ENCODE results near the gene SLC25A41. TPM values are rescaled to one million over a fixed set of nuclear protein-coding genes. Genes with fewer than 3 reads are reported as not detected.

SLC25A41 gene
- total and polyA plus RNA-seq, 9 of the 15 experiments (the other 6 are each of a cell fraction or from before 2014, with no cell fraction given) = 0.08 to 4.2 (median 1.6) TPM

DNA sequence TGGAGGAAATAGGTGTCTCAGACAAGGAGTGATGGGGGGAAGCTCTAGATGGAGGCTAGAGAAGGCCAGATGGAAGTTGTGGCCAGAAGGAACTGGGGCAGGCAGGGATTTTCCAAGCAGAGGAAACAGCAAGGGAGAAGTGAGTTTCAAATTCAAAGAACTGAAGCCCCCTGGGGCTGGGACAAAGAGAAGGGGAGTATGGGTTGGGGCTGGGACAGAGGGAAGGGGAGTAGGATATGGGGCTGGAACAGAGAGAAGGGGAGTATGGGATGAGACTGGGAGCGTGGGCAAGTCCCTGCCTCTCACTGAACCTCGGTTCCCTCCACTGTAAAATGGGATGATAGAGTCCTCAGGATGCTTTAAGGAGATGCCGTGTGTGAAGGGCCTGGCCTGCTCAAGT lies 38.7 kb downstream of the SLC25A41 start:
- no peak overlapping the region for H3K4me2 ChIP-seq (ENCODE audit: insufficient read depth, low read length)
- H3K36me3 ChIP-seq (ENCODE audit: control insufficient read depth, insufficient read depth, low read length) = peaks cover 18% of the 10 kb centered on the region; the same call in 2 of the 3 replicates
- H3K9ac ChIP-seq (ENCODE audit: insufficient read depth in 1 of 2, low read depth in 2 of 2, low read length in 2 of 2) = no peak overlapping the region
- ATAC-seq = no peak
- CTCF ChIA-PET (ENCODE audit: low intra/inter-chr PET ratio) = no interaction called here
- no TSS peak for BruUV-seq (replicated peaks)
- TF ChIP-seq KAT2B (IDR thresholded peaks at IDR 0.05; ENCODE audit: low read depth, low read length) (no peak), KLF16 (IDR thresholded peaks at IDR 0.05) (no peak), RBM34 (IDR thresholded peaks at IDR 0.05; ENCODE audit: borderline replicate concordance, insufficient read depth, low read length) (no peak), HDAC8 (tag; IDR thresholded peaks at IDR 0.05) (no peak), ZC3H11A (IDR thresholded peaks at IDR 0.05; ENCODE audit: low read depth, low read length) (no peak), CCNT2 (IDR thresholded peaks at IDR 0.05; ENCODE audit: borderline replicate concordance, extremely low read depth, insufficient read length, low read depth, low read length) (no peak), ZKSCAN1 (IDR thresholded peaks at IDR 0.05; ENCODE audit: low read depth, low read length) (no peak), STAT5A (IDR thresholded peaks at IDR 0.05; ENCODE audit: borderline replicate concordance, low read length) (no peak), MTA3 (IDR thresholded peaks at IDR 0.05; ENCODE audit: borderline replicate concordance) (no peak), ZNF121 (CRISPR knock-in tag; conservative IDR thresholded peaks at IDR 0.05) (no peak), ZNF717 (CRISPR knock-in tag; IDR thresholded peaks at IDR 0.05) (no peak), SREBF1 (IDR thresholded peaks at IDR 0.05; ENCODE audit: borderline replicate concordance, low read depth, low read length) (no peak)
- TF ChIP-seq, protein P1, sequence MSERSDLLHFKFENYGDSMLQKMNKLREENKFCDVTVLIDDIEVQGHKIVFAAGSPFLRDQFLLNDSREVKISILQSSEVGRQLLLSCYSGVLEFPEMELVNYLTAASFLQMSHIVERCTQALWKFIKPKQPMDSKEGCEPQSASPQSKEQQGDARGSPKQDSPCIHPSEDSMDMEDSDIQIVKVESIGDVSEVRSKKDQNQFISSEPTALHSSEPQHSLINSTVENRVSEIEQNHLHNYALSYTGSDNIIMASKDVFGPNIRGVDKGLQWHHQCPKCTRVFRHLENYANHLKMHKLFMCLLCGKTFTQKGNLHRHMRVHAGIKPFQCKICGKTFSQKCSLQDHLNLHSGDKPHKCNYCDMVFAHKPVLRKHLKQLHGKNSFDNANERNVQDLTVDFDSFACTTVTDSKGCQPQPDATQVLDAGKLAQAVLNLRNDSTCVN (CRISPR knock-in tag; IDR thresholded peaks at IDR 0.05) = no peak
- TF ChIP-seq, protein P2, sequence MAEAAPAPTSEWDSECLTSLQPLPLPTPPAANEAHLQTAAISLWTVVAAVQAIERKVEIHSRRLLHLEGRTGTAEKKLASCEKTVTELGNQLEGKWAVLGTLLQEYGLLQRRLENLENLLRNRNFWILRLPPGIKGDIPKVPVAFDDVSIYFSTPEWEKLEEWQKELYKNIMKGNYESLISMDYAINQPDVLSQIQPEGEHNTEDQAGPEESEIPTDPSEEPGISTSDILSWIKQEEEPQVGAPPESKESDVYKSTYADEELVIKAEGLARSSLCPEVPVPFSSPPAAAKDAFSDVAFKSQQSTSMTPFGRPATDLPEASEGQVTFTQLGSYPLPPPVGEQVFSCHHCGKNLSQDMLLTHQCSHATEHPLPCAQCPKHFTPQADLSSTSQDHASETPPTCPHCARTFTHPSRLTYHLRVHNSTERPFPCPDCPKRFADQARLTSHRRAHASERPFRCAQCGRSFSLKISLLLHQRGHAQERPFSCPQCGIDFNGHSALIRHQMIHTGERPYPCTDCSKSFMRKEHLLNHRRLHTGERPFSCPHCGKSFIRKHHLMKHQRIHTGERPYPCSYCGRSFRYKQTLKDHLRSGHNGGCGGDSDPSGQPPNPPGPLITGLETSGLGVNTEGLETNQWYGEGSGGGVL (CRISPR knock-in tag; IDR thresholded peaks at IDR 0.05) = no peak
- intact Hi-C loops (cut with micrococcal nuclease) = no loop called here
- in situ Hi-C loops (cut with MboI) = no loop called here
- WGBS (ENCODE audit: insufficient coverage, low coverage, missing lambda C conversion rate) = 79% methylated on average over 3 of the region's 3 CpGs
- H3K4me1 ChIP-seq (replicated peaks in 1 of 2; ENCODE audit: control insufficient read depth in 2 of 2, insufficient read depth in 2 of 2, low read length in 2 of 2) = peaks cover 8 to 18% of the 10 kb centered on the region in 2 experiments; a peak in 3 of 5 replicates
- POLR2A ChIA-PET = interaction anchor here (0.6 kb wide), 1 partner anchor 157 kb away, joined by 3 read pairs; no protein-coding TSS in a partner anchor
- no peak for FAIRE-seq
- no peaks in the 10 kb centered on the region for H4K20me1 ChIP-seq (replicated peaks; ENCODE audit: control insufficient read depth, insufficient read depth, low read length)
- no peaks in the 10 kb centered on the region for H3K9me1 ChIP-seq (ENCODE audit: control insufficient read depth, insufficient read depth, low read length)
- no peaks in the 10 kb centered on the region for H3K9me3 ChIP-seq (replicated peaks; ENCODE audit: control insufficient read depth, insufficient read depth, low read depth, low read length)
- H3K79me2 ChIP-seq (ENCODE audit: control insufficient read depth, insufficient read depth, low read length) = peaks cover 23% of the 10 kb centered on the region
- H3K27ac ChIP-seq (ENCODE audit: extremely low read depth, low read depth, low read length) = no peak overlapping the region
- H3K27me3 ChIP-seq (ENCODE audit: control insufficient read depth in 2 of 2, insufficient read depth in 2 of 2, low read length in 2 of 2) = no peaks in the 10 kb centered on the region
- no peak overlapping the region for H2AFZ ChIP-seq (ENCODE audit: low read depth, low read length)
- DNase-seq (ENCODE audit: extremely low read depth in 1 of 4, low spot score in 3 of 4) = peak in 1 of 4 experiments; percentile 1
- H3K4me3 ChIP-seq = no peak overlapping the region
